SK-N-SH (cell line): ENCODE results near the gene ZC3H15. TPM values are rescaled to one million over a fixed set of nuclear protein-coding genes. Genes with fewer than 3 reads are reported as not detected.
A peak's percentile ranks its signal among the peaks of the same experiment; 100 is the strongest.

Source experiments
- CTCF ChIA-PET: fragments of 300-600, 350-600 bp; formaldehyde crosslinking; extraction: SDS; loops from one replicate; lab custom pipeline; 2021; lab: Yijun Ruan, JAX
- POLR2A ChIA-PET: fragments of 350-600 bp; sonication (Branson Sonifier 250); formaldehyde crosslinking; extraction: SDS; loops from one replicate; lab custom pipeline; 2020; ENCODE audit warnings: antibody characterized with exemption, inconsistent platforms; lab: Yijun Ruan, JAX
- DNase-seq: peaks from one replicate; pipeline ENCODE4 v3.0.0; 2012
- H2AFZ ChIP-seq: fragments of 200-600 bp; sonication (generic); 2 replicates; pipeline ENCODE4 v1.8.1; 2016; ENCODE audit warnings: antibody characterized with exemption, mild to moderate bottlenecking, low read depth
- H3F3A ChIP-seq: fragments of 200-600 bp; sonication (generic); replicated peaks from 2 replicates; pipeline ENCODE3; 2016; ENCODE audit warnings: antibody characterized with exemption, mild to moderate bottlenecking; ENCODE audit not compliant: insufficient read depth
- H3K27ac ChIP-seq, 2 experiments: fragments of 200-500 bp in 1 of 2; fragments of 200-600 bp in 1 of 2; sonication (Bioruptor generic) in 1 of 2; sonication (generic), shearing (Covaris generic) in 1 of 2; 2 replicates each; pipeline versions ENCODE4 v1.5.1 to v1.6.1; 2014 to 2016; ENCODE audit warnings: low read depth in 2 of 2, inconsistent platforms in 1 of 2, low read length in 1 of 2, mild to moderate bottlenecking in 1 of 2, mixed read lengths in 1 of 2
- H3K27me3 ChIP-seq: fragments of 200-600 bp; sonication (generic), shearing (Covaris generic); 2 replicates; pipeline ENCODE4 v1.6.1; 2016; ENCODE audit warnings: mixed run types; ENCODE audit not compliant: insufficient read depth
- H3K36me3 ChIP-seq, 2 experiments: fragments of 200-500 bp in 1 of 2; fragments of 200-600 bp in 1 of 2; sonication (Bioruptor generic) in 1 of 2; sonication (generic) in 1 of 2; replicated peaks in 1 of 2; 2 replicates each; pipeline versions ENCODE3 to v1.5.1; 2014 to 2016; ENCODE audit warnings: low read length in 1 of 2, mild to moderate bottlenecking in 1 of 2; ENCODE audit not compliant: insufficient read depth in 2 of 2, control insufficient read depth in 1 of 2
- H3K4me1 ChIP-seq, 2 experiments: fragments of 200-500 bp in 1 of 2; fragments of 200-600 bp in 1 of 2; sonication (Bioruptor generic) in 1 of 2; sonication (generic), shearing (Covaris generic) in 1 of 2; 2 replicates each; pipeline versions ENCODE4 v1.5.1 to v1.6.1; 2014 to 2016; ENCODE audit warnings: low read depth in 1 of 2, low read length in 1 of 2, mixed run types in 1 of 2; ENCODE audit not compliant: insufficient read depth in 2 of 2, control insufficient read depth in 1 of 2
- H3K4me2 ChIP-seq: fragments of 200-600 bp; sonication (generic), shearing (Covaris generic); 2 replicates; pipeline ENCODE4 v1.6.1; 2017; ENCODE audit warnings: mixed run types
- H3K4me3 ChIP-seq, 2 experiments: fragments of 200-500 bp in 1 of 2; fragments of 200-600 bp in 1 of 2; sonication (Bioruptor generic) in 1 of 2; sonication (generic), shearing (Covaris generic) in 1 of 2; 2 replicates each; pipeline versions ENCODE4 v1.5.1 to v1.8.1; 2014 to 2016; ENCODE audit warnings: low read depth in 2 of 2, inconsistent platforms in 1 of 2, low read length in 1 of 2, mild to moderate bottlenecking in 1 of 2, mixed read lengths in 1 of 2, moderate library complexity in 1 of 2
- H3K79me2 ChIP-seq: fragments of 200-600 bp; sonication (generic); 2 replicates; pipeline ENCODE4 v1.8.1; 2017; ENCODE audit warnings: mild to moderate bottlenecking; ENCODE audit not compliant: insufficient read depth
- H3K9ac ChIP-seq: fragments of 200-600 bp; sonication (generic); 2 replicates; pipeline ENCODE4 v1.6.1; 2017; ENCODE audit warnings: mixed run types
- H3K9me2 ChIP-seq: fragments of 200-600 bp; sonication (generic); 2 replicates; pipeline ENCODE4 v1.6.1; 2017; ENCODE audit warnings: mixed run types
- H3K9me3 ChIP-seq: fragments of 200-600 bp; sonication (generic); 2 replicates; pipeline ENCODE4 v1.6.1; 2017; ENCODE audit warnings: mixed run types, mild to moderate bottlenecking, moderate library complexity
- H4K20me1 ChIP-seq: fragments of 200-600 bp; sonication (generic); 2 replicates; pipeline ENCODE4 v1.6.1; 2017; ENCODE audit warnings: mild to moderate bottlenecking, mixed run types; ENCODE audit not compliant: insufficient read depth
- FOSL2 ChIP-seq: IDR thresholded peaks from 2 replicates; pipeline ENCODE4 v1.4.0; 2012; ENCODE audit warnings: low read depth, mild to moderate bottlenecking, moderate library complexity, borderline replicate concordance
- GATA2 ChIP-seq: sonication (generic); formaldehyde crosslinking; IDR thresholded peaks from 2 replicates; pipeline ENCODE4 v1.5.0; 2020; ENCODE audit warnings: mild to moderate bottlenecking, missing genetic modification reagents
- MXI1 ChIP-seq: IDR thresholded peaks from 2 replicates; pipeline ENCODE4 v1.6.1; 2012; ENCODE audit warnings: mild to moderate bottlenecking, low read depth, low read length, improper control_type of control experiment
- POLR2AphosphoS5 ChIP-seq: IDR thresholded peaks from 2 replicates; pipeline ENCODE4 v1.6.1; 2012; ENCODE audit warnings: low read depth, low read length
- RCOR1 ChIP-seq: fragments of 150-350 bp; IDR thresholded peaks from 2 replicates; pipeline ENCODE4 v1.6.1; 2017; ENCODE audit warnings: antibody characterized with exemption, low read length
- RFX5 ChIP-seq: IDR thresholded peaks from 2 replicates; pipeline ENCODE4 v1.6.1; 2012; ENCODE audit warnings: mild to moderate bottlenecking, improper control_type of control experiment, low read length
- YY1 ChIP-seq: IDR thresholded peaks from 2 replicates; pipeline ENCODE4 v1.4.0; 2012; ENCODE audit warnings: low read depth, mild to moderate bottlenecking
- WGBS: methylation state at CpG from one replicate; pipeline ENCODE4 v1.1.6; 2017; ENCODE audit warnings: low lambda C conversion rate; 5-methylcytosine and 5-hydroxymethylcytosine counted together
- polyA plus RNA-seq, 3 experiments: library from polyadenylated mRNA; depleted of rRNA; stranded (reverse); fragments of >200 nt; gene quantifications; 2 replicates each; pipeline ENCODE4 v1.2.3, GENCODE V29; 2012
- TF ChIP-seq, protein P1 (sequence below): IDR thresholded peaks from 2 replicates; pipeline ENCODE4 v1.4.0; 2012; ENCODE audit warnings: low read depth, borderline replicate concordance
- TF ChIP-seq, protein P2 (sequence below): IDR thresholded peaks from 2 replicates; pipeline ENCODE4 v1.4.0; 2012; ENCODE audit warnings: low read depth, borderline replicate concordance

ZC3H15 gene
- polyA plus RNA-seq, 1 of the 3 experiments (the other 2 are of a cell fraction), result 26.5 TPM

DNA sequence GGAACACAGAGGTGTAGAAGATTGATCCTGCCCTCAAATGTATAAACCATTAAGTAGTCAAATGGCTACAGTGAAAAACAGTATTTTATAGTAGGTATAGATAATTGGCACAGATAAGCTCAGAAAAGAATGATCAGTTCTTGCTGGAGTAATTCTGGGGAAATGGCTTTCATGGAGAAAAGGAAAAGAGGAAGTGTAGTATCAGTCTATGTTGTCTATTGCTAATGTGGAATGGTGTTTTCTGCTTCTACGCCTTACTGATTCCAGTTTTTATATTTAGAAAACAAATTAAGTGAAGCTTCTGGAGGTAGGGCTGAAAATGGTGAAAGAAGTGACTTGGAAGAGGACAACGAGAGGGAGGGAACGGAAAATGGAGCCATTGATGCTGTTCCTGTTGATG, 22.2 kb downstream of the ZC3H15 start (continued):
- no peak for TF ChIP-seq GATA2 (CRISPR knock-in tag)

DNA sequence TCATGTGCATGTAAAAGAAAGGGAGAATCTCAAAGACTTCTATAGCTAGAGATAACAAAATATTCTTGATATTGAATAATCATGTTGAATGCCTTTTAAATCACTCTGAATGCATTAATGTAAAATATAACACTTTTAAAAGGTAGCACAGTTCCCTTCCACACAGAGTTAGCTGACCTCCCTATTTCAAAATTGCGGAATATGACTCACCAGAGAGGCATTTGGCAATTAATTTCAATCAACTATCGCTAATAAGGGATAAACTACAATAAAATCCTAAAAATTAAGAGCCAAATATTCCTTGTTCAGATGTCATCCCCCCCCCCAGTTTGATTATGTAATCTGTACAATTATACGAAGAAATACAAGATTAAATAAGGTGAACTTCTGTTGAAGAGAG, 29.3 kb downstream of the ZC3H15 start:
- CTCF ChIA-PET, result interaction anchor here (1.1 kb wide), 1 partner anchor 126 kb away, joined by 3 read pairs; no protein-coding TSS in a partner anchor
- 72% methylated on average over 3 of the region's 3 CpGs for WGBS
- H3F3A ChIP-seq, result peaks cover 20% of the 10 kb centered on the region
- peaks cover 0 to 7% of the 10 kb centered on the region in 2 experiments; a peak in 2 of 4 replicates for H3K4me1 ChIP-seq
- no peaks in the 10 kb centered on the region for H3K9me3 ChIP-seq
- TF ChIP-seq, protein P1, sequence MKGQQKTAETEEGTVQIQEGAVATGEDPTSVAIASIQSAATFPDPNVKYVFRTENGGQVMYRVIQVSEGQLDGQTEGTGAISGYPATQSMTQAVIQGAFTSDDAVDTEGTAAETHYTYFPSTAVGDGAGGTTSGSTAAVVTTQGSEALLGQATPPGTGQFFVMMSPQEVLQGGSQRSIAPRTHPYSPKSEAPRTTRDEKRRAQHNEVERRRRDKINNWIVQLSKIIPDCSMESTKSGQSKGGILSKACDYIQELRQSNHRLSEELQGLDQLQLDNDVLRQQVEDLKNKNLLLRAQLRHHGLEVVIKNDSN, result no peak
- 0 out of 2 replicates have a peak, but pooled peaks have one; percentile 3 for TF ChIP-seq FOSL2
- no peaks in the 10 kb centered on the region for H3K9me2 ChIP-seq
- no peak overlapping the region for H3K4me2 ChIP-seq
- peaks cover 45 to 72% of the 10 kb centered on the region in 2 experiments for H3K36me3 ChIP-seq
- H3K9ac ChIP-seq, result no peak overlapping the region
- H3K27ac ChIP-seq, result no peak overlapping the region; a peak in 1 of 4 replicates
- no peaks in the 10 kb centered on the region for H3K27me3 ChIP-seq
- H3K4me3 ChIP-seq, result no peak overlapping the region
- no peaks in the 10 kb centered on the region for H4K20me1 ChIP-seq
- POLR2A ChIA-PET, result no interaction called here
- no peak for DNase-seq
- no peak overlapping the region for H2AFZ ChIP-seq
- peaks cover 21% of the 10 kb centered on the region for H3K79me2 ChIP-seq

DNA sequence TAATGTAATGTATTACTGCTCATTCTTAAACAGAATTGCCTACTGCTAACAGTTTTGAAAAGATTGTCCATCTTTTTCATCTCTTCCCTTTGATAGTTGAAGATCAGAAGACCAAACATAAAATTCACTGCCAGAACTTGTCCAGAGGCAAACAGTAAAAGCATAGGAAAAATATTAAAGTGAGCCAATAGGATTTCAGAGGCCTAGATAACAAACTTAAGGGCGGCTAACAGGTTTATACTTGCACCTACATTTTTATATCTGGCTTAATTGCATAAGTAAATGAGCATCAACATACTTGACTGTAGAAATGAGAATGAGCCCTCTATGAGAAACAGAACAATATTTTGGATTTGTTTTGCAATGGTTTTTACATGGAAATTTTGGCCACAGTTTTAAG, 30.3 kb downstream of the ZC3H15 start:
- DNase-seq, result no peak
- Histone ChIP-seq H3K9ac (no peak overlapping the region), H4K20me1 (no peaks in the 10 kb centered on the region), H3K9me2 (no peaks in the 10 kb centered on the region), H3K4me3 (no peak overlapping the region), H2AFZ (no peak overlapping the region), H3K27me3 (no peaks in the 10 kb centered on the region), H3K4me1 (peaks cover 0 to 7% of the 10 kb centered on the region in 2 experiments; a peak in 2 of 4 replicates), H3K36me3 (peaks cover 46 to 74% of the 10 kb centered on the region in 2 experiments), H3K79me2 (peaks cover 17% of the 10 kb centered on the region), H3K4me2 (no peak overlapping the region), H3K9me3 (no peaks in the 10 kb centered on the region), H3F3A (peaks cover 18% of the 10 kb centered on the region), H3K27ac (no peak overlapping the region)
- CTCF ChIA-PET, result interaction anchor here (4.5 to 5.5 kb wide), 2 partner anchors 12 to 125 kb away, joined by 23 to 29 read pairs; no protein-coding TSS in a partner anchor
- POLR2A ChIA-PET, result no interaction called here
- 100% methylated on average over 1 of the region's 1 CpG for WGBS
- no peak for TF ChIP-seq RFX5

DNA sequence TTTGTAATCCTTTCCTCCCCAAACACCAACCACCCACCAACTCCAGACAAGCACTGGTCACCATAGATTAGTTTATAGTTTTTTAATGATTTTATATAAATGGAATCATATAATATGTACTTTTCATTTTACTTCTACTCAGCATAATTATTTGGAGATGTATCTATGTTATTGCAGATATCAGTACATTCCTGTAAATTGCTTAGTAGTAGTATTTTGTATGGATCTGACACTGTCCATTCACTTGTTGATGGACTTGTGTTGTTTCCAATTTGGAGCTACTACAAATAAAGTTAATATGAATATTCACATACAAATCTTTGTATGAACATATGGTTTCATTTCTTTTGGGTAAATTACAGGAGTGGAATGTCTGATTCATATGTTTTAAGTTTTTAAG, 31.0 kb downstream of the ZC3H15 start:
- H3F3A ChIP-seq, result peaks cover 14% of the 10 kb centered on the region
- H3K9me3 ChIP-seq, result no peaks in the 10 kb centered on the region
- no peaks in the 10 kb centered on the region for H3K9me2 ChIP-seq
- H3K9ac ChIP-seq, result no peak overlapping the region
- no peak for DNase-seq
- ChIA-PET POLR2A (no interaction called here), CTCF (interaction anchor here (4.5 to 5.5 kb wide), 2 partner anchors 12 to 124 kb away, joined by 23 to 29 read pairs; no protein-coding TSS in a partner anchor)
- TF ChIP-seq RCOR1 (no peak), YY1 (no peak), POLR2AphosphoS5 (no peak), MXI1 (no peak)
- TF ChIP-seq, protein P2, sequence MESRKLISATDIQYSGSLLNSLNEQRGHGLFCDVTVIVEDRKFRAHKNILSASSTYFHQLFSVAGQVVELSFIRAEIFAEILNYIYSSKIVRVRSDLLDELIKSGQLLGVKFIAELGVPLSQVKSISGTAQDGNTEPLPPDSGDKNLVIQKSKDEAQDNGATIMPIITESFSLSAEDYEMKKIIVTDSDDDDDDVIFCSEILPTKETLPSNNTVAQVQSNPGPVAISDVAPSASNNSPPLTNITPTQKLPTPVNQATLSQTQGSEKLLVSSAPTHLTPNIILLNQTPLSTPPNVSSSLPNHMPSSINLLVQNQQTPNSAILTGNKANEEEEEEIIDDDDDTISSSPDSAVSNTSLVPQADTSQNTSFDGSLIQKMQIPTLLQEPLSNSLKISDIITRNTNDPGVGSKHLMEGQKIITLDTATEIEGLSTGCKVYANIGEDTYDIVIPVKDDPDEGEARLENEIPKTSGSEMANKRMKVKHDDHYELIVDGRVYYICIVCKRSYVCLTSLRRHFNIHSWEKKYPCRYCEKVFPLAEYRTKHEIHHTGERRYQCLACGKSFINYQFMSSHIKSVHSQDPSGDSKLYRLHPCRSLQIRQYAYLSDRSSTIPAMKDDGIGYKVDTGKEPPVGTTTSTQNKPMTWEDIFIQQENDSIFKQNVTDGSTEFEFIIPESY, result no peak
- no peak overlapping the region for H3K4me3 ChIP-seq
- peaks cover 0 to 7% of the 10 kb centered on the region in 2 experiments; a peak in 2 of 4 replicates for H3K4me1 ChIP-seq
- peaks cover 16% of the 10 kb centered on the region for H3K79me2 ChIP-seq
- no peak overlapping the region for H3K4me2 ChIP-seq
- H3K27ac ChIP-seq, result no peak overlapping the region
- no peaks in the 10 kb centered on the region for H4K20me1 ChIP-seq
- H2AFZ ChIP-seq, result no peak overlapping the region
- peaks cover 40 to 68% of the 10 kb centered on the region in 2 experiments for H3K36me3 ChIP-seq
- no peaks in the 10 kb centered on the region for H3K27me3 ChIP-seq
